Measurements from ENCODE around the gene GRID2.

GRID2 gene

DNA sequence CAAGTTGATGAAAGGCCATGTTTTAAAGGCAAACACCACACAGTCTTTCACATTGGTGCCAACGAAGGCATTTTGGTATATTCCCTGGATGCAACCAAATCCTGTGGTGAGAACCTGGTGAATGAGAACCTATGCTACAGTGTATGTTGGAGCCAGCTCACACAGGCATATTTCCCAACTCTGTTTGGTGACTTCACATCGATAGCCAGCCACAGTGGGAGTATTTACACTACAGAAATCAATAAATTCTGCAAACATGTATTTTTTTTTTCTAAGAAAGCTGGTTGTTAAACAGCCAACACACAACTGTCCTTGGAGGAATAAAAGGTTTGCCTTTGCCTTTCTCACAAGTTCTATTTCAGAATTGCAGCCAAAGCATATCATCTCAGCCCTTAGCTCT is 691.0 kb downstream of the GRID2 start:
- Histone ChIP-seq H3K27ac (ENCODE audit: low read depth, low read length) (no peak overlapping the region), H3K4me1 (ENCODE audit: control insufficient read depth in 5 of 5, insufficient read depth in 5 of 5, low read length in 5 of 5) (no peaks in the 10 kb centered on the region), H3K36me3 (ENCODE audit: control insufficient read depth in 5 of 5, insufficient read depth in 5 of 5, low read length in 5 of 5) (no peaks in the 10 kb centered on the region), H3K4me3 (ENCODE audit: low read depth in 1 of 5, low read length in 5 of 5) (no peak overlapping the region), H3K9ac (ENCODE audit: low read length in 5 of 5) (no peak overlapping the region), H3K27me3 (ENCODE audit: control insufficient read depth in 5 of 5, insufficient read depth in 4 of 5, low read length in 5 of 5) (no peaks in the 10 kb centered on the region), H3K9me3 (ENCODE audit: control insufficient read depth in 5 of 5, low read length in 5 of 5) (no peaks in the 10 kb centered on the region)

DNA sequence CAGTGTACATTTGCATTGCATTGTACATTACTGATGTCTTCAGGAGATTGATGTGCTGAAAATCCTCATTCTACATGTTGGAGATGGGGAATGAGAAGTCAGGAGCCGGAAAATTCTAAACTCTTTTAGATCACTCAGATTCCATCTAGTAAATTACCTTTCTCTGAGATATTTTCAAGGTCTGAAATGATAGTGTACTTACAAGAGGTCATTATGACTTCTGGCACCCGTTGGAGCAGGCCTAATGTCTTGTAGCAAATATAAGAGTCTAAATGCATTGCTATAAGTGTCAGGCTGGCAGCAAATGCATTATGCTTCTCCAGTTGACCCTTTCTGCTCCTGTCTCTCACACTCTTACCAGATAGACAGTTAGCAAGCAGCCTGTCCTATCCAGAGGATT is 692.8 kb downstream of the GRID2 start:
- no peaks in the 10 kb centered on the region for H3K4me1 ChIP-seq (ENCODE audit: control insufficient read depth in 5 of 5, insufficient read depth in 5 of 5, low read length in 5 of 5)
- no peak overlapping the region for H3K4me3 ChIP-seq (ENCODE audit: low read depth in 1 of 5, low read length in 5 of 5)
- H3K9me3 ChIP-seq (ENCODE audit: control insufficient read depth in 5 of 5, low read length in 5 of 5): no peaks in the 10 kb centered on the region
- H3K27ac ChIP-seq (ENCODE audit: low read depth, low read length): no peak overlapping the region
- no peak overlapping the region for H3K9ac ChIP-seq (ENCODE audit: low read length in 5 of 5)
- no peaks in the 10 kb centered on the region for H3K27me3 ChIP-seq (ENCODE audit: control insufficient read depth in 5 of 5, insufficient read depth in 4 of 5, low read length in 5 of 5)
- no peaks in the 10 kb centered on the region for H3K36me3 ChIP-seq (ENCODE audit: control insufficient read depth in 5 of 5, insufficient read depth in 5 of 5, low read length in 5 of 5)

DNA sequence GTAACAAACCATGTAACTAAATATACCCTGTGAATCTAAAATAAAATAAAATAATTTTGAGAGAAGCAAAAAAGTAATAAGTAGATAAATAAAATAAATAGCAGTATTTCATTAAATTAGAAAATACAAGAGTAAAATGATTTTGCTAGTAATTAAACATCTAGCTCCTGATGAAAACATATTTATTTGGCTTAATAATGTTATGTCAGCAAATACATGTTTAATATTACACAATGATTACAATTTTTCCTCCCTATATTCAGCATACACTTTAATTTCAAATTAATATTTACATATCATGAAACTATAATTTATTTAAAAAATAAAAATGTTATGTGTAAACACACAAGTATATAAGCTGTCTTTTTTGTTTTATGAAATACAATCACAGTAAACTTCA is 697.1 kb downstream of the GRID2 start:
- no peak overlapping the region for H3K9ac ChIP-seq (ENCODE audit: low read length in 5 of 5)
- H3K27me3 ChIP-seq (ENCODE audit: control insufficient read depth in 5 of 5, insufficient read depth in 4 of 5, low read length in 5 of 5): no peaks in the 10 kb centered on the region
- H3K27ac ChIP-seq (ENCODE audit: low read depth, low read length): no peak overlapping the region
- no peaks in the 10 kb centered on the region for H3K4me1 ChIP-seq (ENCODE audit: control insufficient read depth in 5 of 5, insufficient read depth in 5 of 5, low read length in 5 of 5)
- H3K36me3 ChIP-seq (ENCODE audit: control insufficient read depth in 5 of 5, insufficient read depth in 5 of 5, low read length in 5 of 5): no peaks in the 10 kb centered on the region
- no peaks in the 10 kb centered on the region for H3K9me3 ChIP-seq (ENCODE audit: control insufficient read depth in 5 of 5, low read length in 5 of 5)
- no peak overlapping the region for H3K4me3 ChIP-seq (ENCODE audit: low read depth in 1 of 5, low read length in 5 of 5)

DNA sequence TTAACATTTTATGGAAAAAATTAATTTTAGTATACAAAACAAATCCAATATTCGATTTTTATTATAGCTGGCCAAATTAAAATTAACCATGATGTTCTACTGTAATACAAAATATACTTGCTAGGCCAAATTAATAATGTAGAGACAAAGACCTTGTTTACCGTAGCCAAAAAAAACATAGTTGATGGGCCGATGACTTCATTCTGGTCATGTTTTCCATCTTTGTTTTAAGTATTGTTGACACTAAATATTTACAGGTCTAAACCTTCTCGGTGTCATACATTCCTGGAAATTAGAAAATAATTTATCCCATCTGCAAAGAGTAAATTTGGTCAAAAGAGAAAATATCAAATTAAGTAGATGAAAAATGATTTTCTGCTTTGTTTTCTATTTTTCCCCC is 698.5 kb downstream of the GRID2 start:
- no peaks in the 10 kb centered on the region for H3K9me3 ChIP-seq (ENCODE audit: control insufficient read depth in 5 of 5, low read length in 5 of 5)
- H3K36me3 ChIP-seq (ENCODE audit: control insufficient read depth in 5 of 5, insufficient read depth in 5 of 5, low read length in 5 of 5): no peaks in the 10 kb centered on the region
- no peaks in the 10 kb centered on the region for H3K4me1 ChIP-seq (ENCODE audit: control insufficient read depth in 5 of 5, insufficient read depth in 5 of 5, low read length in 5 of 5)
- no peak overlapping the region for H3K9ac ChIP-seq (ENCODE audit: low read length in 5 of 5)
- no peak overlapping the region for H3K27ac ChIP-seq (ENCODE audit: low read depth, low read length)
- H3K4me3 ChIP-seq (ENCODE audit: low read depth in 1 of 5, low read length in 5 of 5): no peak overlapping the region
- no peaks in the 10 kb centered on the region for H3K27me3 ChIP-seq (ENCODE audit: control insufficient read depth in 5 of 5, insufficient read depth in 4 of 5, low read length in 5 of 5)

DNA sequence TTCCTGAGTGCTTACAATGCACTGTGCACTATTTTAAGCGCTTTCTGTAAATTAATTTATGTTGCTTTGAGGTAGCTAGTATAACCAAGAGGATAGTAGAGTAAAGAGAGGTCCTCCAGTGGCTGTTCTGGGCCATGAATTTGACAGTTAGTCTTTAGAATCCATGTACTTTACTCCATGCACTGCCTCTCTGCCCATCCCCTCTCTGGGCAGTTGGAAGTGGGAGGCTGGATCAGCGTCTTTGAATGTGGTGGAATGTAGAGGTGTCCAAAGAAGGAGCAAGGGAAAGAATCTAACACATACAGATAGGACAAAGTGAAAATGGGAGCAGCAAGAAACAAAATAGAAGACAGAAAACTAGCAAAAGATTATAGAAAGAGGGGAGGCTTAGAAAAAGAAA is 712.6 kb downstream of the GRID2 start:
- H3K9me3 ChIP-seq (ENCODE audit: control insufficient read depth in 5 of 5, low read length in 5 of 5): no peaks in the 10 kb centered on the region
- no peaks in the 10 kb centered on the region for H3K27me3 ChIP-seq (ENCODE audit: control insufficient read depth in 5 of 5, insufficient read depth in 4 of 5, low read length in 5 of 5)
- H3K4me1 ChIP-seq (ENCODE audit: control insufficient read depth in 5 of 5, insufficient read depth in 5 of 5, low read length in 5 of 5): no peaks in the 10 kb centered on the region
- H3K27ac ChIP-seq (ENCODE audit: low read depth, low read length): no peak overlapping the region
- no peak overlapping the region for H3K9ac ChIP-seq (ENCODE audit: low read length in 5 of 5)
- no peaks in the 10 kb centered on the region for H3K36me3 ChIP-seq (ENCODE audit: control insufficient read depth in 5 of 5, insufficient read depth in 5 of 5, low read length in 5 of 5)
- no peak overlapping the region for H3K4me3 ChIP-seq (ENCODE audit: low read depth in 1 of 5, low read length in 5 of 5)

DNA sequence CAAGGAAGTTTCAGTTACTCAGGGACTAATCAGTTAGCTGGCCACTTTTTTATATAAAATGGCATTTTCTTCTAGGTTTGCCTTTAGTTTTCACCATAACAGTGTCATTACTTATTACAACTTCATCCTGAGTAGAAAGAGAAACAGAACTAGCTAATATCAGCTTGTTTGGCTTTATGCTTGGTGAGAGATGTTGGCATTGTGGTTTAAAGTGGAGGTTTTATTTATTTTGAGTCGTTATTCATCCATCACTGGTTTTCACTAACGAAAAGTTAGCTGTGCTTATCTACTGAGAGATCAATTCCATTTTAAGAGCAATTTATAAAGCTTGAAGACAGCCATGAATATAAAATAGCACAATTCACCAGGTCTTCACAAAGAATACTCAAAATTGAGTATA is 714.5 kb downstream of the GRID2 start:
- Histone ChIP-seq H3K4me1 (ENCODE audit: control insufficient read depth in 5 of 5, insufficient read depth in 5 of 5, low read length in 5 of 5) (no peaks in the 10 kb centered on the region), H3K36me3 (ENCODE audit: control insufficient read depth in 5 of 5, insufficient read depth in 5 of 5, low read length in 5 of 5) (no peaks in the 10 kb centered on the region), H3K27ac (ENCODE audit: low read depth, low read length) (no peak overlapping the region), H3K4me3 (ENCODE audit: low read depth in 1 of 5, low read length in 5 of 5) (no peak overlapping the region), H3K9me3 (ENCODE audit: control insufficient read depth in 5 of 5, low read length in 5 of 5) (no peaks in the 10 kb centered on the region), H3K27me3 (ENCODE audit: control insufficient read depth in 5 of 5, insufficient read depth in 4 of 5, low read length in 5 of 5) (no peaks in the 10 kb centered on the region), H3K9ac (ENCODE audit: low read length in 5 of 5) (no peak overlapping the region)

DNA sequence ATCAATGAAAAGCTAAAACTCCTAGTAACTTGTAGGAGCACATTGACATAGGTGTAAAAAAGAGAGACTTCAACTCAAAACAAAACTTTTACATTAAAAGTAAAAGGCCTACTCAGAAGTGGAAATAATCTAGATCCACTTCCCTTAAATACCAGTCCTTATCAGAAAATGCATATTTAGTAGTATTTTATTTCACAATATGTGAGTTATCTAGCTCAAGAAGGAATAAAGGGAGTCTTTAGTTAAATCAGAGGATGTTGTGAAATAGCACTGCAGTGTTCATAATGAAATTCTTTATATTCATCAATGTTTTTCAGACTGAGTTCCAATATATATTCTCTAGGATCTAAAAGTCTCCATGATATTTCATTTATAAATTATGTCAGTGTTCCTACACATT is 715.0 kb downstream of the GRID2 start:
- H3K9me3 ChIP-seq (ENCODE audit: control insufficient read depth in 5 of 5, low read length in 5 of 5): no peaks in the 10 kb centered on the region
- H3K4me1 ChIP-seq (ENCODE audit: control insufficient read depth in 5 of 5, insufficient read depth in 5 of 5, low read length in 5 of 5): no peaks in the 10 kb centered on the region
- H3K27ac ChIP-seq (ENCODE audit: low read depth, low read length): no peak overlapping the region
- no peaks in the 10 kb centered on the region for H3K36me3 ChIP-seq (ENCODE audit: control insufficient read depth in 5 of 5, insufficient read depth in 5 of 5, low read length in 5 of 5)
- no peak overlapping the region for H3K9ac ChIP-seq (ENCODE audit: low read length in 5 of 5)
- no peak overlapping the region for H3K4me3 ChIP-seq (ENCODE audit: low read depth in 1 of 5, low read length in 5 of 5)
- H3K27me3 ChIP-seq (ENCODE audit: control insufficient read depth in 5 of 5, insufficient read depth in 4 of 5, low read length in 5 of 5): no peaks in the 10 kb centered on the region

DNA sequence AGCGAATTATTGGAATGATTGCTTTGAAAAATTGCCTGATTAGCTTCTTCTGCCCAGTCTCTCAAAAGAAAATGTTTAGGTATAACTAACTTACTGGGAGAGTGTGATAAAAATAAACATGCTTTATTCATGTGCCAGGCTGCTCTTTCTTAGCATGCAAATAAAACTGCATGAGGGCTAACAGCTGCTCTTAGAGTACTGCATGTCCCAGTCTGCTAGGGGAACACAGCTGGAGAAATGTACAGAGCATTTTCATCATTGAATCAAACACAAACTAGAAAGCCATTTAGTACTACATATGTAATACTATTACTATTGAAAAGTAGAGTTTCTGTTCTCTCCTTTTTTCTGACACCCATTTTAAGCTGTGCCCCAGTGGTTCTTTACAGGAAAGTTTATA is 726.0 kb downstream of the GRID2 start:
- H3K9me3 ChIP-seq (ENCODE audit: control insufficient read depth in 5 of 5, low read length in 5 of 5): no peaks in the 10 kb centered on the region
- no peaks in the 10 kb centered on the region for H3K36me3 ChIP-seq (ENCODE audit: control insufficient read depth in 5 of 5, insufficient read depth in 5 of 5, low read length in 5 of 5)
- no peak overlapping the region for H3K27ac ChIP-seq (ENCODE audit: low read depth, low read length)
- no peaks in the 10 kb centered on the region for H3K4me1 ChIP-seq (ENCODE audit: control insufficient read depth in 5 of 5, insufficient read depth in 5 of 5, low read length in 5 of 5)
- H3K9ac ChIP-seq (ENCODE audit: low read length in 5 of 5): no peak overlapping the region
- H3K4me3 ChIP-seq (ENCODE audit: low read depth in 1 of 5, low read length in 5 of 5): no peak overlapping the region
- H3K27me3 ChIP-seq (ENCODE audit: control insufficient read depth in 5 of 5, insufficient read depth in 4 of 5, low read length in 5 of 5): no peaks in the 10 kb centered on the region

DNA sequence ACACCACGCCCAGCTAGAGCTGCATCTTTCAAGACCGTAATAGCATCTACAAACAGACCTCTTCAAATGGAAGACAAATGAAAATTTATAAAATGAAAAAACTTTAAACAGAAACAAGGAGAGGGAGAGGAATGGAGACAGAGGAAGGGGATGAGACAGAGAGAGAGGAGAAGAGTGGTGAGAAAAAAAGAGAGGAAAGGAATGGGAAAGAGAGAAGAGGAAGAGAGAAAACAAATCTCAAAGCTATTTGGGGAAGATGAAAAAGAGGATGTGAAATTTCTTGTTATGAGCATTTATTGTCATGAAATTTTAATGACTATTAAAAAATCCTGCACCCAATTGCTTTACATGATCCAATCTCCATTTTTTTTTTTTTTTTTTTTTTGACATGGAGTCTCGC is 726.9 kb downstream of the GRID2 start:
- H3K4me1 ChIP-seq (ENCODE audit: control insufficient read depth in 5 of 5, insufficient read depth in 5 of 5, low read length in 5 of 5): no peaks in the 10 kb centered on the region
- H3K36me3 ChIP-seq (ENCODE audit: control insufficient read depth in 5 of 5, insufficient read depth in 5 of 5, low read length in 5 of 5): no peaks in the 10 kb centered on the region
- no peak overlapping the region for H3K27ac ChIP-seq (ENCODE audit: low read depth, low read length)
- no peaks in the 10 kb centered on the region for H3K9me3 ChIP-seq (ENCODE audit: control insufficient read depth in 5 of 5, low read length in 5 of 5)
- H3K27me3 ChIP-seq (ENCODE audit: control insufficient read depth in 5 of 5, insufficient read depth in 4 of 5, low read length in 5 of 5): no peaks in the 10 kb centered on the region
- H3K9ac ChIP-seq (ENCODE audit: low read length in 5 of 5): no peak overlapping the region
- no peak overlapping the region for H3K4me3 ChIP-seq (ENCODE audit: low read depth in 1 of 5, low read length in 5 of 5)

DNA sequence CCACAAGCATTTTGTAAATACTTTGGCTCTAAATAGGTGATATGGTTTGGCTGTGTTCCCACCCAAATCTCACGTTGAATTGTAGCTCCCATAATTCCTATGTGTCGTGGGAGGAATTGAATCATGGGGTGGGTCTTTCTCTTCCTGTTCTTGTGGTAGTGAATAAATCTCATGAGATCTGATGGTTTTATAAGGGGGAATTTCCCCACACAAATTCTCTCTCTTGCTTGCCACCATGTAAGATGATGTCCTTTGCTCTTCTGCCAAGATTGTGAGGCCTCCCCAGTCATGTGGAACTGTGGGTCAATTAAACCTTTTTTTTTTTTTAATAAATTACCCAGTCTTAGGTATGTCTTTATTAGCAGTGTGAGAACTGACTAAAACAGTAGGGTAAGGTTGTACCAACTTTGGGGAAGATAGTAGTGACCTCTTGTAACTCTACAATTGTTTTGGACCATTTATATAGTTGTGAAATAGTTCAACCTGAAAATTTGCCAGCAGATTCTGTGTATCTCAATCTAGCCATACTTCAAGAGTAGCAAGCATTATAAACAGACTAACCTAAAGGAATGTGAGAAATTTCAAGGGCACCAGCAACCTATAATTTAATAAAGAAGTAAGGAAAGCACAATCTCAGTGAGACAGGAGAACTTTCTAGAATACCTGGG is 727.8 kb downstream of the GRID2 start:
- Histone ChIP-seq H3K4me3 (ENCODE audit: low read depth in 1 of 5, low read length in 5 of 5) (no peak overlapping the region), H3K4me1 (ENCODE audit: control insufficient read depth in 5 of 5, insufficient read depth in 5 of 5, low read length in 5 of 5) (no peaks in the 10 kb centered on the region), H3K27ac (ENCODE audit: low read depth, low read length) (no peak overlapping the region), H3K36me3 (ENCODE audit: control insufficient read depth in 5 of 5, insufficient read depth in 5 of 5, low read length in 5 of 5) (no peaks in the 10 kb centered on the region), H3K9ac (ENCODE audit: low read length in 5 of 5) (no peak overlapping the region), H3K27me3 (ENCODE audit: control insufficient read depth in 5 of 5, insufficient read depth in 4 of 5, low read length in 5 of 5) (no peaks in the 10 kb centered on the region), H3K9me3 (ENCODE audit: control insufficient read depth in 5 of 5, low read length in 5 of 5) (no peaks in the 10 kb centered on the region)

DNA sequence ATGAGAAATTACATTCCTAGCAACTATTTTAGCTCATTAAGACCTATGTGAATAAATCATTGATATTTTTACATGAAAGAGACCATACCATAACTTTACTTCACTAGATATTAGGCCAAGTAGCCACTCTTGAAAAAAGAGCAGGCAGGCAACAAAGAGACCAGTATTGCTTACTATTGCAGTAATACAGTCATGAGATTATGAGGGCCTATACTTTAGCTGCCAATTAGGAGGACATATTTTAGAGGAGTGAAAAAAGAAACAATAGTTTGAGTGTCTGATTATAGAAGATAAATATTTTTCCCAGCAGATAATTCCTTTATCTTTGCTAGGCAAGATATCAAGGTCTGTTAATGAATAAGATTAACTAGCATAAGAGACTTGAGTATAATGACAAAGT is 739.0 kb downstream of the GRID2 start:
- Histone ChIP-seq H3K36me3 (ENCODE audit: control insufficient read depth in 5 of 5, insufficient read depth in 5 of 5, low read length in 5 of 5) (no peaks in the 10 kb centered on the region), H3K27ac (ENCODE audit: low read depth, low read length) (no peak overlapping the region), H3K9ac (ENCODE audit: low read length in 5 of 5) (no peak overlapping the region), H3K27me3 (ENCODE audit: control insufficient read depth in 5 of 5, insufficient read depth in 4 of 5, low read length in 5 of 5) (no peaks in the 10 kb centered on the region), H3K4me1 (ENCODE audit: control insufficient read depth in 5 of 5, insufficient read depth in 5 of 5, low read length in 5 of 5) (no peaks in the 10 kb centered on the region), H3K9me3 (ENCODE audit: control insufficient read depth in 5 of 5, low read length in 5 of 5) (no peaks in the 10 kb centered on the region), H3K4me3 (ENCODE audit: low read depth in 1 of 5, low read length in 5 of 5) (no peak overlapping the region)

All from subcutaneous abdominal adipose tissue (tissue), 5 donors.